Ovary (tissue), 9 donors: ENCODE measurements around the gene KCNIP4. TPM values are rescaled to one million over a fixed set of nuclear protein-coding genes. Genes with fewer than 3 reads are reported as not detected.

Experiments used
- DNase-seq, 5 donors: peaks; one replicate each; pipeline ENCODE4 v3.0.0-alpha.2; 2019 to 2020
- H3K27ac ChIP-seq, 2 donors: fragments of 200-600 bp; one replicate each; pipeline versions ENCODE4 v1.5.1 to v1.8.0; 2019 to 2022
- H3K27me3 ChIP-seq: fragments of 200-600 bp; one replicate; pipeline ENCODE4 v1.8.0; 2022
- H3K36me3 ChIP-seq: fragments of 200-600 bp; sonication (generic); one replicate; pipeline ENCODE4 v1.5.1; 2019
- H3K4me1 ChIP-seq: one replicate; pipeline ENCODE4 v1.8.1; 2013; ENCODE audit warnings: mild to moderate bottlenecking, moderate library complexity; ENCODE audit not compliant: insufficient read depth
- H3K4me3 ChIP-seq: fragments of 200-600 bp; sonication (generic); one replicate; pipeline ENCODE4 v1.5.1; 2017
- H3K9me3 ChIP-seq, 2 donors: fragments of 200-600 bp in 1 of 2; sonication (generic) in 1 of 2; one replicate each; pipeline versions ENCODE4 v1.5.1 to v1.8.1; 2013 to 2019; ENCODE audit warnings: mild to moderate bottlenecking in 1 of 2, moderate library complexity in 1 of 2
- EP300 ChIP-seq: sonication (generic); formaldehyde crosslinking; IDR thresholded peaks from one replicate; pipeline ENCODE4 v1.6.1; 2017; ENCODE audit warnings: antibody characterized with exemption
- POLR2A ChIP-seq: fragments of 450-650 bp; IDR thresholded peaks from one replicate; pipeline ENCODE4 v1.6.1; 2017; ENCODE audit warnings: antibody characterized with exemption, mild to moderate bottlenecking, moderate library complexity
- WGBS, 3 donors: extraction: QIAGEN DNeasy Blood & Tissue Kit in 1 of 3; methylation state at CpG; one replicate each; pipeline versions ENCODE4 v1.1.5 to v1.1.7; 2013 to 2017; 5-methylcytosine and 5-hydroxymethylcytosine counted together
- intact Hi-C, 4 donors: fragments of 100-400 bp; cut with DNase I; formaldehyde crosslinking; loops; one replicate each; pipeline versions ENCODE4 v1.11.0 to v1.15.1; 2022 to 2023
- polyA plus RNA-seq, 2 donors: library from polyadenylated mRNA; stranded (reverse); fragments of 200-250 nt in 1 of 2; fragments of 350-450 nt in 1 of 2; fragmentation: Illumina TruSeq in 1 of 2; extraction: RNeasy Lipid Tissue Mini Kit (QIAGEN cat#74804) in 1 of 2; gene quantifications; one replicate each; pipeline ENCODE4 v1.2.3, GENCODE V29; 2013 to 2014
- total RNA-seq, 7 donors: library from RNA; depleted of rRNA in 2 of 7; stranded (reverse); fragments of >200 nt in 2 of 7; fragmentation: NEBNext Ultra II Directional in 3 of 7; extraction: Animal tissue kit (Norgen Biotek cat#: 25700) in 3 of 7; gene quantifications; one replicate each; pipeline versions ENCODE4 v1.1.0 to v1.2.4, GENCODE V29; 2016 to 2023
- TF ChIP-seq, protein P1 (sequence below), 3 donors: fragments of 450-650 bp in 2 of 3; fragments of 200-600 bp in 1 of 3; IDR thresholded peaks; one replicate each; pipeline versions ENCODE4 v1.5.1 to v1.8.0; 2016 to 2022; ENCODE audit warnings: antibody characterized with exemption in 3 of 3, mild to moderate bottlenecking in 1 of 3
- donor health status: DM: no; HTN: no; CAD: no; lungs with moderate emphysema.
- donor health status: DM: no; HTN: no; CAD: no.
- donor health status: Bipolar disorder and iron deficiency.
- donor health status: DM: yes; HTN: yes; CAD: no.
- donor health status: DM: no; HTN: no; CAD: no.
- donor health status: DM: yes; HTN: yes; CAD: no.

KCNIP4 gene
- total and polyA plus RNA-seq, 9 donors = 0.11 to 3.9 (median 0.93) TPM; not detected in 1

- Histone ChIP-seq H3K27me3 (no peaks in the 10 kb centered on the region), H3K27ac (no peak overlapping the region), H3K9me3 (no peaks in the 10 kb centered on the region), H3K4me1 (no peaks in the 10 kb centered on the region), H3K36me3 (no peaks in the 10 kb centered on the region), H3K4me3 (no peak overlapping the region)
- DNase-seq = no peak
- WGBS, 3 donors = 89 to 93% (median 89%) methylated on average over 1 of the region's 1 CpG
- intact Hi-C loops = no loop called here
- TF ChIP-seq EP300 (no peak), POLR2A (no peak)
- TF ChIP-seq, protein P1, sequence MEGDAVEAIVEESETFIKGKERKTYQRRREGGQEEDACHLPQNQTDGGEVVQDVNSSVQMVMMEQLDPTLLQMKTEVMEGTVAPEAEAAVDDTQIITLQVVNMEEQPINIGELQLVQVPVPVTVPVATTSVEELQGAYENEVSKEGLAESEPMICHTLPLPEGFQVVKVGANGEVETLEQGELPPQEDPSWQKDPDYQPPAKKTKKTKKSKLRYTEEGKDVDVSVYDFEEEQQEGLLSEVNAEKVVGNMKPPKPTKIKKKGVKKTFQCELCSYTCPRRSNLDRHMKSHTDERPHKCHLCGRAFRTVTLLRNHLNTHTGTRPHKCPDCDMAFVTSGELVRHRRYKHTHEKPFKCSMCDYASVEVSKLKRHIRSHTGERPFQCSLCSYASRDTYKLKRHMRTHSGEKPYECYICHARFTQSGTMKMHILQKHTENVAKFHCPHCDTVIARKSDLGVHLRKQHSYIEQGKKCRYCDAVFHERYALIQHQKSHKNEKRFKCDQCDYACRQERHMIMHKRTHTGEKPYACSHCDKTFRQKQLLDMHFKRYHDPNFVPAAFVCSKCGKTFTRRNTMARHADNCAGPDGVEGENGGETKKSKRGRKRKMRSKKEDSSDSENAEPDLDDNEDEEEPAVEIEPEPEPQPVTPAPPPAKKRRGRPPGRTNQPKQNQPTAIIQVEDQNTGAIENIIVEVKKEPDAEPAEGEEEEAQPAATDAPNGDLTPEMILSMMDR (IDR thresholded peaks at IDR 0.05) = no peak
Measured at GRCh38 chr4:21887481-21887880, 61.1 kb downstream of the KCNIP4 start.

DNA sequence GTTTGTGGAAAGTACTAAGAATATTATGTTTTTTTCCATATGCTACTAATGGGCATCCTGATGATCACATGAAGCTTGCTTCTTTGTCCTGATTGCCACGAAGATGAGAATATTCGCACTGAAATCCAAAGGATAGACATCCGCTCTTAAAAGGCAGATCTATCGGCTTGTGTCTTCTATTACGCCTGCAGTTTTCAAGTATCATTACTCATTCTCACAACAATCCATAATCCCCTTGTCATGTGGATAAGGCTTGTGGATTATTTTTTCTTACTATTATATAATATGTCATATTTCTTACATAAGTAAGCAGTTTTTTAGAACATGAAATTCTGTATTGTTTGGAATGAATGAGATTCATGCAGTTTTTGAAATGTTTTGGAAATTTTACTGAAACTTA, 62.8 kb downstream of the KCNIP4 start:
- H3K4me3 ChIP-seq = no peak overlapping the region
- H3K9me3 ChIP-seq = no peaks in the 10 kb centered on the region
- no peak for TF ChIP-seq POLR2A
- no peak for TF ChIP-seq EP300
- TF ChIP-seq, protein P1 (IDR thresholded peaks at IDR 0.05) = no peak
- no peaks in the 10 kb centered on the region for H3K4me1 ChIP-seq
- H3K36me3 ChIP-seq = no peaks in the 10 kb centered on the region
- no peak for DNase-seq
- intact Hi-C loops = no loop called here
- WGBS, 3 donors = 64 to 94% (median 92%) methylated on average over 5 of the region's 5 CpGs
- H3K27me3 ChIP-seq = no peaks in the 10 kb centered on the region
- no peak overlapping the region for H3K27ac ChIP-seq

GRCh38 chr4:21885241-21885640, 63.3 kb downstream of the KCNIP4 start:
- 44 to 53% (median 45%) methylated on average over 2 of the region's 2 CpGs for WGBS, 3 donors
- no peak for DNase-seq
- Histone ChIP-seq H3K27ac (no peak overlapping the region), H3K27me3 (no peaks in the 10 kb centered on the region), H3K4me3 (no peak overlapping the region), H3K36me3 (no peaks in the 10 kb centered on the region), H3K4me1 (no peaks in the 10 kb centered on the region), H3K9me3 (no peaks in the 10 kb centered on the region)
- TF ChIP-seq, protein P1 (IDR thresholded peaks at IDR 0.05) = no peak
- TF ChIP-seq EP300 (no peak), POLR2A (no peak)
- intact Hi-C loops = no loop called here

DNA sequence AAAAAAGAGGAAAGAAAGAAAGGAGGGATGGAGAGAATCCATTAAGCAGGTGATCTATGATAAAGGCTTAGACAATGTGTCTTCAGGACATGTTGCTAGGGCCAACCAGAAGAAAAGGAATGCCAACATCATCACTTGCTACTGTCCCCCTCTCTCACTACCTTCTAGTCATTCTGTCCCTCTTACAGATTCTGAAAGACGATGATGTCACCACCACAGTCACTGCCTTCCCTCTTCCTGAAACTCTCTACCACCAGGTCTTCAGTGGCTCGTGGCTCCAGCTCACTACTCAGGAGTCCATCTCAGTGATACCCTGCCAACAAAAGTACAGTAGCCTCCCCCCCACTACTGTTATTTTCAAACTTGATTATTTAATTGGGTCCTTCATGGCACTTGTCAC, 64.0 kb downstream of the KCNIP4 start:
- DNase-seq = no peak

DNA sequence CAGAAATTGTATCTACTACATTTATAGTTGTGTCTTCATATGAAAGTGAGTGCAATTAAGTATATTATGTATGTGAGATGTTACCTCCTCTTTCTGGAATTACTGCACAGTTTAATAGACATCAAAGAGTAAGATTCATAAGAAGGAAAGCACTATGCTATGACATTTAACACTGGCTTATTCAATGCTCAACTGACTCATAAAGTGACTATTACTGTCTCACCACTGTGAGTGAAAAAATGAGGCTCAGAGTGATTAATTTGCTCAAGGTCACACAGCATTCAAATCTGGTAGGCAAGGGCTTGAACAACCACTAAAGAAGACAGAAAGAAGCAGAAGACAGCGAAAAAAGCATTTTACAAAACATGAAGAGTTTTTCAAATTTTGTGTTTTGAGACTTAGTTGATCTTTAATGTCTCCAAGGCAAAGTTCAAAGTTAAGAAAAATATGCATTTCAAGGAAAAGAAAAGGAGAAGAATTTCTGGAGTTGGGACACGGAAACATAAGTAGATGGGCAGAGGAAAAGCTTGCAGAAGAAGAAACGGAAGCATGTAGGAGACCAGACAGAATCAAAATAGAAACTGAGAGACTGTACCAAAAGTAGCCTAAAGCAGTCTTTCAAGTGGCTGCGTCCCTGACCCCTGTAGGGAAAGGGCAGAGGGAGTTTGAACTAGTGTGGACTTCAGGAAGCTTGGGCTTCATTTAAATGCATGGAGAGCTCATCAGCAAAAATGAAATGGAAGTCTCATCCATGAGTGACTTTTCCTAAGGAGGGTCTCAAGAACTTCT, 66.3 kb downstream of the KCNIP4 start:
- no peak for DNase-seq
- Histone ChIP-seq H3K27ac (no peak overlapping the region), H3K9me3 (no peaks in the 10 kb centered on the region), H3K4me1 (no peaks in the 10 kb centered on the region), H3K36me3 (no peaks in the 10 kb centered on the region), H3K27me3 (no peaks in the 10 kb centered on the region), H3K4me3 (no peak overlapping the region)
- intact Hi-C loops = no loop called here
- TF ChIP-seq EP300 = no peak
- TF ChIP-seq, protein P1 (IDR thresholded peaks at IDR 0.05) = no peak
- TF ChIP-seq POLR2A = no peak
- WGBS, 3 donors = 82 to 88% (median 86%) methylated on average over 4 of the region's 4 CpGs

More for the DNA sequence above, 64.0 kb downstream of the KCNIP4 start:
- H3K27me3 ChIP-seq = no peaks in the 10 kb centered on the region
- WGBS, 3 donors = 92 to 98% (median 97%) methylated on average over 2 of the region's 2 CpGs
- no peak overlapping the region for H3K4me3 ChIP-seq
- H3K27ac ChIP-seq = no peak overlapping the region
- no peaks in the 10 kb centered on the region for H3K36me3 ChIP-seq
- no peak for TF ChIP-seq EP300
- intact Hi-C loops = no loop called here
- no peaks in the 10 kb centered on the region for H3K9me3 ChIP-seq
- H3K4me1 ChIP-seq = no peaks in the 10 kb centered on the region
